Smooth muscle cell (in vitro differentiated cells): ENCODE results near the gene ITGA7. TPM values are rescaled to one million over a fixed set of nuclear protein-coding genes. Genes with fewer than 3 reads are reported as not detected.

Source experiments
- DNase-seq: peaks from one replicate; lab custom pipeline; 2025; ENCODE audit not compliant: unreplicated experiment; lab: John Stamatoyannopoulos, UW
- H2AFZ ChIP-seq: fragments of 200-600 bp; sonication (generic); 2 replicates; pipeline ENCODE4 v1.6.0; 2016; ENCODE audit warnings: antibody characterized with exemption, low read depth, mild to moderate bottlenecking
- H3F3A ChIP-seq: fragments of 200-600 bp; sonication (generic); 2 replicates; pipeline ENCODE4 v1.6.0; 2017; ENCODE audit warnings: antibody characterized with exemption, low read depth
- H3K27ac ChIP-seq: fragments of 200-600 bp; sonication (generic); 2 replicates; pipeline ENCODE4 v1.5.1; 2016; ENCODE audit warnings: low read depth, mild to moderate bottlenecking
- H3K27me3 ChIP-seq: fragments of 200-600 bp; sonication (generic); 2 replicates; pipeline ENCODE4 v1.6.1; 2016; ENCODE audit warnings: low read depth, mild to moderate bottlenecking
- H3K36me3 ChIP-seq: fragments of 200-600 bp; sonication (generic); 2 replicates; pipeline ENCODE4 v1.5.1; 2016; ENCODE audit warnings: low read depth
- H3K4me1 ChIP-seq: fragments of 200-600 bp; sonication (generic); 2 replicates; pipeline ENCODE4 v1.5.1; 2016; ENCODE audit warnings: low read depth
- H3K4me2 ChIP-seq: fragments of 200-600 bp; sonication (generic); 2 replicates; pipeline ENCODE4 v1.6.0; 2016; ENCODE audit warnings: mild to moderate bottlenecking
- H3K4me3 ChIP-seq: fragments of 200-600 bp; sonication (generic); 2 replicates; pipeline ENCODE4 v1.5.1; 2016; ENCODE audit warnings: mild to moderate bottlenecking
- H3K79me2 ChIP-seq: fragments of 200-600 bp; sonication (generic); 2 replicates; pipeline ENCODE4 v1.6.0; 2016; ENCODE audit warnings: low read depth, mild to moderate bottlenecking
- H3K9ac ChIP-seq: fragments of 200-600 bp; sonication (generic); 2 replicates; pipeline ENCODE4 v1.6.0; 2016; ENCODE audit warnings: low read depth
- H3K9me3 ChIP-seq: fragments of 200-600 bp; sonication (generic); replicated peaks from 2 replicates; pipeline ENCODE4 v1.5.1; 2016; ENCODE audit warnings: low read depth
- H4K20me1 ChIP-seq: fragments of 200-600 bp; sonication (generic); 2 replicates; pipeline ENCODE4 v1.6.0; 2016; ENCODE audit warnings: low read depth
- WGBS: methylation state at CpG from one replicate; pipeline ENCODE4 v1.1.7; 2016; ENCODE audit warnings: low lambda C conversion rate; 5-methylcytosine and 5-hydroxymethylcytosine counted together
- polyA plus RNA-seq: library from polyadenylated mRNA; unstranded; fragments of >200 nt; fragmentation: Nextera tagmentation; extraction: Ambion mirVana; gene quantifications from 2 replicates; pipeline ENCODE4 v1.2.1, GENCODE V29; 2016
- total RNA-seq: library from RNA; depleted of rRNA; stranded (reverse); fragments of >200 nt; gene quantifications from 2 replicates; pipeline ENCODE4 v1.2.3, GENCODE V29; 2014
- TF ChIP-seq, protein P1 (sequence below): fragments of 200-600 bp; sonication (generic); IDR thresholded peaks from 2 replicates; pipeline ENCODE4 v1.5.1; 2017; ENCODE audit warnings: borderline replicate concordance, mild to moderate bottlenecking, antibody characterized with exemption; ENCODE audit not compliant: insufficient read depth, poor library complexity, severe bottlenecking

Gene ITGA7
- total and polyA plus RNA-seq, 2 experiments from 2014 or later = 0.90 to 1.1 TPM

GRCh38 chr12:55683676-55684075, 24.0 kb downstream of the ITGA7 start:
- no peak overlapping the region for H3K4me2 ChIP-seq
- 93% methylated on average over 7 of the region's 7 CpGs for WGBS
- H3K4me1 ChIP-seq = peaks cover 10% of the 10 kb centered on the region
- H2AFZ ChIP-seq = no peak overlapping the region
- H3K36me3 ChIP-seq = no peaks in the 10 kb centered on the region
- H3K9me3 ChIP-seq = no peaks in the 10 kb centered on the region
- no peak overlapping the region for H3K27ac ChIP-seq
- TF ChIP-seq, protein P1, sequence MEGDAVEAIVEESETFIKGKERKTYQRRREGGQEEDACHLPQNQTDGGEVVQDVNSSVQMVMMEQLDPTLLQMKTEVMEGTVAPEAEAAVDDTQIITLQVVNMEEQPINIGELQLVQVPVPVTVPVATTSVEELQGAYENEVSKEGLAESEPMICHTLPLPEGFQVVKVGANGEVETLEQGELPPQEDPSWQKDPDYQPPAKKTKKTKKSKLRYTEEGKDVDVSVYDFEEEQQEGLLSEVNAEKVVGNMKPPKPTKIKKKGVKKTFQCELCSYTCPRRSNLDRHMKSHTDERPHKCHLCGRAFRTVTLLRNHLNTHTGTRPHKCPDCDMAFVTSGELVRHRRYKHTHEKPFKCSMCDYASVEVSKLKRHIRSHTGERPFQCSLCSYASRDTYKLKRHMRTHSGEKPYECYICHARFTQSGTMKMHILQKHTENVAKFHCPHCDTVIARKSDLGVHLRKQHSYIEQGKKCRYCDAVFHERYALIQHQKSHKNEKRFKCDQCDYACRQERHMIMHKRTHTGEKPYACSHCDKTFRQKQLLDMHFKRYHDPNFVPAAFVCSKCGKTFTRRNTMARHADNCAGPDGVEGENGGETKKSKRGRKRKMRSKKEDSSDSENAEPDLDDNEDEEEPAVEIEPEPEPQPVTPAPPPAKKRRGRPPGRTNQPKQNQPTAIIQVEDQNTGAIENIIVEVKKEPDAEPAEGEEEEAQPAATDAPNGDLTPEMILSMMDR = no peak
- no peak for DNase-seq
- H3K79me2 ChIP-seq = no peaks in the 10 kb centered on the region
- no peak overlapping the region for H3K9ac ChIP-seq
- H3K4me3 ChIP-seq = no peak overlapping the region
- H4K20me1 ChIP-seq = no peaks in the 10 kb centered on the region
- H3K27me3 ChIP-seq = no peaks in the 10 kb centered on the region
- H3F3A ChIP-seq = no peaks in the 10 kb centered on the region

GRCh38 chr12:55682087-55682796, 25.5 kb downstream of the ITGA7 start:
- Histone ChIP-seq H3K36me3 (no peaks in the 10 kb centered on the region), H3K9me3 (no peaks in the 10 kb centered on the region), H4K20me1 (no peaks in the 10 kb centered on the region), H3F3A (no peaks in the 10 kb centered on the region), H3K4me3 (peak overlapping the region; percentile 40), H3K4me1 (peaks cover 10% of the 10 kb centered on the region), H3K27ac (no peak overlapping the region), H3K27me3 (no peaks in the 10 kb centered on the region), H2AFZ (no peak overlapping the region), H3K4me2 (no peak overlapping the region), H3K79me2 (no peaks in the 10 kb centered on the region), H3K9ac (no peak overlapping the region)
- TF ChIP-seq, protein P1 = no peak
- WGBS = 89% methylated on average over 13 of the region's 13 CpGs
- DNase-seq = no peak

DNA sequence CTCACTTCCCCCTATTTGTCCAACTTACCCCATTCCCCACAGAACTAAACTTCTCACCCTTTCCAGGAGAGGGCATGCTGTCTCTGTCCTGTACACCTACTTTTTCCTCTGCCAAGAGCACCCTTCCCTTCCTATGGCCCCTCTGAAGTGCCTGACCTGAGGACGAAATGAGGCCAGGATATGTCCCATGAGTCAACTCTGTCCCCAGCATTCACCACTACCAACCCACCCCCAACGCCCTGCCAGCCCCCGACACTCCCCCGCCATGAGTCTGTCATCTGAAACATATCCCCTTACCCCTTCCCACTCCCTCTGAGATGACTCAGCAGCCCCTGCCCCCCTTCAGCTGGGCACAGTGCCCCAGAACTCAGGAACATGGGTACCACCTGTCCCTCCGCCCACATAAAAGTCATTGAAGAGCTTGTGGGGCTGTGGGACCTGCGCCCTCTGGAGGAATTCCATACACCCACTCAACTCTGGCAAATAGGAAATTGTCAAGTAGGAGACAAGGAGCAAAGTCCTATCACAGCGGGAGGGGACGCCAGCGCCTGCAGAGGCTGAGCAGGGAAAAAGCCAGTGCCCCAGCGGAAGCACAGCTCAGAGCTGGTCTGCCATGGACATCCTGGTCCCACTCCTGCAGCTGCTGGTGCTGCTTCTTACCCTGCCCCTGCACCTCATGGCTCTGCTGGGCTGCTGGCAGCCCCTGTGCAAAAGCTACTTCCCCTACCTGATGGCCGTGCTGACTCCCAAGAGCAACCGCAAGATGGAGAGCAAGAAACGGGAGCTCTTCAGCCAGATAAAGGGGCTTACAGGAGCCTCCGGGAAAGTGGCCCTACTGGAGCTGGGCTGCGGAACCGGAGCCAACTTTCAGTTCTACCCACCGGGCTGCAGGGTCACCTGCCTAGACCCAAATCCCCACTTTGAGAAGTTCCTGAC, 26.3 kb downstream of the ITGA7 start:
- Histone ChIP-seq H3K9me3 (no peaks in the 10 kb centered on the region), H3K4me1 (peaks cover 10% of the 10 kb centered on the region), H3K9ac (no peak overlapping the region), H3K27ac (no peak overlapping the region), H2AFZ (no peak overlapping the region), H4K20me1 (no peaks in the 10 kb centered on the region), H3F3A (no peaks in the 10 kb centered on the region), H3K4me2 (peak overlapping the region; percentile 51), H3K27me3 (no peaks in the 10 kb centered on the region), H3K79me2 (no peaks in the 10 kb centered on the region), H3K4me3 (peak overlapping the region; percentile 40), H3K36me3 (no peaks in the 10 kb centered on the region)
- no peak for DNase-seq
- 34% methylated on average over 16 of the region's 17 CpGs for WGBS
- TF ChIP-seq, protein P1 = peak; percentile 12
